HG02678 (cell line): Measurements from ENCODE around the gene GEMIN5.
"Not testable (repeated sequence)": the region's sequence is repeated elsewhere in the genome, so short reads cannot be mapped to it uniquely, and the experiment has no call there.

Source experiments
- ATAC-seq: cut with Tn5 transposase; IDR thresholded peaks from one replicate; pipeline ENCODE4 v1.9.1; 2021; ENCODE audit warnings: mild to moderate bottlenecking, moderate library complexity; ENCODE audit not compliant: unreplicated experiment

Gene GEMIN5

GRCh38 chr5:154937718-154938466 is at the start of gene GEMIN5:
TSS of gene GEMIN5 (minus strand) at chr5:154938211. CDS start at chr5:154938133, 78 bp downstream.
- peak; percentile 85 for ATAC-seq

- ATAC-seq = no peak
Observed at GRCh38 chr5:154986151-154986550, 48.1 kb upstream of the GEMIN5 start.

- ATAC-seq = no peak
Observed at GRCh38 chr5:154984946-154985516, 47.0 kb upstream of the GEMIN5 start.

GRCh38 chr5:154978294-154978693 is 40.3 kb upstream of the GEMIN5 start:
- ATAC-seq = not testable (repeated sequence)

- no peak for ATAC-seq
Observed at GRCh38 chr5:154977409-154977808, 39.4 kb upstream of the GEMIN5 start.

GRCh38 chr5:154976082-154976481 is 38.1 kb upstream of the GEMIN5 start:
- ATAC-seq = not testable (repeated sequence)

- no peak for ATAC-seq
Observed at GRCh38 chr5:154972476-154973080, 34.6 kb upstream of the GEMIN5 start.

GRCh38 chr5:154971501-154971900 is 33.5 kb upstream of the GEMIN5 start:
- ATAC-seq = no peak

- ATAC-seq = no peak
Observed at GRCh38 chr5:154970759-154971158, 32.7 kb upstream of the GEMIN5 start.

GRCh38 chr5:154968953-154969352 is 30.9 kb upstream of the GEMIN5 start:
- ATAC-seq = no peak

GRCh38 chr5:154967421-154968024 is 29.5 kb upstream of the GEMIN5 start:
- no peak for ATAC-seq

GRCh38 chr5:154966874-154967273 is 28.9 kb upstream of the GEMIN5 start:
- no peak for ATAC-seq

- ATAC-seq = no peak
Observed at GRCh38 chr5:154966081-154966841, 28.2 kb upstream of the GEMIN5 start.

- ATAC-seq = peak; percentile 90
Observed at GRCh38 chr5:154962494-154962893, 24.5 kb upstream of the GEMIN5 start.

- no peak for ATAC-seq
Observed at GRCh38 chr5:154956712-154957111, 18.7 kb upstream of the GEMIN5 start.

GRCh38 chr5:154949781-154950180 is 11.8 kb upstream of the GEMIN5 start:
- ATAC-seq = no peak

GRCh38 chr5:154948313-154948712 is 10.3 kb upstream of the GEMIN5 start:
- ATAC-seq = no peak

GRCh38 chr5:154947778-154948177 is 9.8 kb upstream of the GEMIN5 start:
- ATAC-seq = no peak

GRCh38 chr5:154945695-154946301 is 7.8 kb upstream of the GEMIN5 start:
- ATAC-seq = no peak

- ATAC-seq = no peak
Observed at GRCh38 chr5:154944716-154945115, 6.7 kb upstream of the GEMIN5 start.

GRCh38 chr5:154943527-154943926 is 5.5 kb upstream of the GEMIN5 start:
- no peak for ATAC-seq
